Fibroblast of lung (primary cell): Measurements from ENCODE around the gene TAP2. TPM values are rescaled to one million over a fixed set of nuclear protein-coding genes. Genes with fewer than 3 reads are reported as not detected.

Experiments used
- DNase-seq, 2 donors: peaks; one replicate each; pipeline versions ENCODE4 v3.0.0 to v3.0.0-alpha.2; 2010; ENCODE audit warnings: low read depth in 2 of 2
- H2AFZ ChIP-seq: 2 replicates; pipeline ENCODE4 v1.5.1; 2012; ENCODE audit warnings: low read length, control low read depth, inconsistent platforms
- H3K27ac ChIP-seq: 2 replicates; pipeline ENCODE4 v1.5.1; 2011; ENCODE audit warnings: low read length, control low read depth; ENCODE audit not compliant: insufficient read depth
- H3K27me3 ChIP-seq: 2 replicates; pipeline ENCODE4 v1.5.1; 2011; ENCODE audit warnings: mild to moderate bottlenecking, low read length; ENCODE audit not compliant: control insufficient read depth, insufficient read depth
- H3K36me3 ChIP-seq: 2 replicates; pipeline ENCODE4 v1.5.1; 2011; ENCODE audit warnings: low read length; ENCODE audit not compliant: control insufficient read depth, insufficient read depth
- H3K4me1 ChIP-seq: 2 replicates; pipeline ENCODE4 v1.5.1; 2011; ENCODE audit warnings: low read length; ENCODE audit not compliant: control insufficient read depth, insufficient read depth; ENCODE audit errors: extremely low read depth
- H3K4me2 ChIP-seq: 2 replicates; pipeline ENCODE4 v1.5.1; 2011; ENCODE audit warnings: low read length, control low read depth; ENCODE audit not compliant: insufficient read depth; ENCODE audit errors: extremely low read depth
- H3K4me3 ChIP-seq, 4 experiments: fragments of 200-600 bp in 1 of 4; sonication (generic) in 1 of 4; replicated peaks in 1 of 4; 2 replicates each; pipeline ENCODE4 v1.5.1; 2011 to 2016; ENCODE audit warnings: low read length in 4 of 4, low read depth in 3 of 4, mild to moderate bottlenecking in 3 of 4, control low read depth in 2 of 4, inconsistent platforms in 1 of 4, mixed read lengths in 1 of 4; ENCODE audit not compliant: insufficient read depth in 1 of 4; ENCODE audit errors: control extremely low read depth in 1 of 4
- H3K79me2 ChIP-seq: 2 replicates; pipeline ENCODE4 v1.5.1; 2012; ENCODE audit warnings: mild to moderate bottlenecking, low read length, inconsistent platforms; ENCODE audit not compliant: control insufficient read depth, insufficient read depth
- H3K9ac ChIP-seq: 2 replicates; pipeline ENCODE4 v1.5.1; 2011; ENCODE audit warnings: mild to moderate bottlenecking, low read length, control low read depth; ENCODE audit not compliant: insufficient read depth
- H3K9me3 ChIP-seq: 2 replicates; pipeline ENCODE4 v1.5.1; 2012; ENCODE audit warnings: low read depth, low read length; ENCODE audit not compliant: control insufficient read depth, insufficient read depth
- H4K20me1 ChIP-seq: 2 replicates; pipeline ENCODE4 v1.5.1; 2011; ENCODE audit warnings: low read length; ENCODE audit not compliant: control insufficient read depth, insufficient read depth; ENCODE audit errors: extremely low read depth
- CTCF ChIP-seq, 2 donors: IDR thresholded peaks in 1 of 2; conservative IDR thresholded peaks in 1 of 2; 1 replicate in 1 of 2; 2 replicates in 1 of 2; pipeline ENCODE4 v1.5.1; 2011 to 2012; ENCODE audit warnings: low read length in 2 of 2, control low read depth in 1 of 2, inconsistent platforms in 1 of 2, low read depth in 1 of 2, mild to moderate bottlenecking in 1 of 2
- EZH2 ChIP-seq: IDR thresholded peaks from 2 replicates; pipeline ENCODE4 v1.5.1; 2012; ENCODE audit warnings: low read length, control low read depth, mild to moderate bottlenecking; ENCODE audit errors: missing control alignments
- polyA plus RNA-seq, 2 donors: library from polyadenylated mRNA; depleted of rRNA in 1 of 2; stranded (reverse) in 1 of 2; unstranded in 1 of 2; fragments of >200 nt; gene quantifications; 2 replicates each; pipeline ENCODE4 v1.2.1, GENCODE V29; 2011 to 2012; ENCODE audit warnings: missing spikeins in 1 of 2
- total RNA-seq: library from RNA; depleted of rRNA; stranded (reverse); fragments of >200 nt; gene quantifications from 2 replicates; pipeline ENCODE4 v1.2.1, GENCODE V29; 2014

Gene TAP2
- total and polyA plus RNA-seq, 2 donors (not counting 1 experiment from before 2014, with no cell fraction given), result 20.7 to 27.7 TPM

GRCh38 chr6:32825966-32826365 is 12.6 kb downstream of the TAP2 start:
- no peak overlapping the region for H3K4me2 ChIP-seq
- peak; percentile 19 to 68 for DNase-seq
- H3K9ac ChIP-seq, result no peak overlapping the region
- no peaks in the 10 kb centered on the region for H3K27me3 ChIP-seq
- no peaks in the 10 kb centered on the region for H4K20me1 ChIP-seq
- no peaks in the 10 kb centered on the region for H3K4me1 ChIP-seq
- no peak overlapping the region for H3K4me3 ChIP-seq
- no peak overlapping the region for H2AFZ ChIP-seq
- no peaks in the 10 kb centered on the region for H3K79me2 ChIP-seq
- peaks cover 4% of the 10 kb centered on the region for H3K36me3 ChIP-seq
- no peaks in the 10 kb centered on the region for H3K9me3 ChIP-seq
- no peak overlapping the region for H3K27ac ChIP-seq
- peak in 1 of 2 donors; percentile 36 for TF ChIP-seq CTCF (conservative IDR thresholded peaks at IDR 0.05 in 1 of 2, IDR thresholded peaks at IDR 0.05 in 1 of 2; ENCODE audit: low read depth in 1 of 2, low read length in 2 of 2)
- no peak for TF ChIP-seq EZH2

GRCh38 chr6:32819729-32820128 is 18.8 kb downstream of the TAP2 start:
- TF ChIP-seq CTCF (conservative IDR thresholded peaks at IDR 0.05 in 1 of 2, IDR thresholded peaks at IDR 0.05 in 1 of 2; ENCODE audit: low read depth in 1 of 2, low read length in 2 of 2) (no peak), EZH2 (no peak)
- Histone ChIP-seq H2AFZ (no peak overlapping the region), H4K20me1 (no peaks in the 10 kb centered on the region), H3K4me3 (no peak overlapping the region), H3K9me3 (no peaks in the 10 kb centered on the region), H3K79me2 (no peaks in the 10 kb centered on the region), H3K4me2 (no peak overlapping the region), H3K36me3 (no peaks in the 10 kb centered on the region), H3K9ac (no peak overlapping the region), H3K27ac (no peak overlapping the region), H3K27me3 (no peaks in the 10 kb centered on the region), H3K4me1 (peaks cover 5% of the 10 kb centered on the region)
- DNase-seq, result peak; percentile 41 to 80

GRCh38 chr6:32818867-32819266 is 19.7 kb downstream of the TAP2 start:
- Histone ChIP-seq H3K79me2 (no peaks in the 10 kb centered on the region), H3K9me3 (no peaks in the 10 kb centered on the region), H3K4me2 (no peak overlapping the region), H3K36me3 (no peaks in the 10 kb centered on the region), H3K9ac (no peak overlapping the region), H4K20me1 (no peaks in the 10 kb centered on the region), H2AFZ (no peak overlapping the region), H3K4me1 (peaks cover 5% of the 10 kb centered on the region), H3K27ac (no peak overlapping the region), H3K27me3 (no peaks in the 10 kb centered on the region), H3K4me3 (no peak overlapping the region)
- DNase-seq, result no peak
- no peak for TF ChIP-seq EZH2
- no peak for TF ChIP-seq CTCF (conservative IDR thresholded peaks at IDR 0.05 in 1 of 2, IDR thresholded peaks at IDR 0.05 in 1 of 2; ENCODE audit: low read depth in 1 of 2, low read length in 2 of 2)
